HG03521 (cell line): ENCODE data around the gene YDJC.
"Not testable (repeated sequence)": the region's sequence is repeated elsewhere in the genome, so short reads cannot be mapped to it uniquely, and the experiment has no call there.

Source experiments
- ATAC-seq: cut with Tn5 transposase; IDR thresholded peaks from one replicate; pipeline ENCODE4 v1.9.1; 2021; ENCODE audit warnings: mild to moderate bottlenecking, moderate library complexity; ENCODE audit not compliant: unreplicated experiment

YDJC gene

GRCh38 chr22:21582801-21583740 is 46.8 kb downstream of the YDJC start:
- ATAC-seq = no peak

GRCh38 chr22:21581009-21581713 is 48.7 kb downstream of the YDJC start:
- ATAC-seq = not testable (repeated sequence)

DNA sequence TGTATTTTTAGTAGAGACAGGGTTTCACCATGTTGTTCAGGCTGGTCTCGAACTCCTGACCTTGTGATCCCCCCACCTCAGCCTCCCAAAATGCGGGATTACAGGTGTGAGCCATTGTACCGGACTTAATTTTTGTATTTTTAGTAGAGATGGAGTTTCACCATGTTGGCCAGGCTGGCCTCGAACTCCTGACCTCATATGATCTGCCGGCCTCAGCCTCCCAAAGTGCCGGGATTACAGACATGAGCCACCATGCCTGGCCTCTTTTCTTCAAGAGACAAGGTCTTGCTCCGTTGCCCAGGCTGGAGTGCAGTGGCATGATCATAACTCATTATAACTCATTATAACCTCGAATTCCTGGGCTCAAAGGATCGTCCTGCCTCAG is 49.2 kb downstream of the YDJC start:
- ATAC-seq = not testable (repeated sequence)

GRCh38 chr22:21579474-21579851 is 50.4 kb downstream of the YDJC start:
- ATAC-seq = no peak
